Ovary (tissue), 3 donors: Measurements from ENCODE around the gene GUCD1.
"Not testable (repeated sequence)": the region's sequence is repeated elsewhere in the genome, so short reads cannot be mapped to it uniquely, and the experiment has no call there.

Experiments
- POLR2A ChIP-seq: fragments of 450-650 bp; IDR thresholded peaks from one replicate; pipeline ENCODE4 v1.6.1; 2017; ENCODE audit warnings: antibody characterized with exemption, mild to moderate bottlenecking, moderate library complexity
- TF ChIP-seq, protein P1 (sequence below), 3 donors: fragments of 450-650 bp in 2 of 3; fragments of 200-600 bp in 1 of 3; IDR thresholded peaks; one replicate each; pipeline versions ENCODE4 v1.5.1 to v1.8.0; 2016 to 2022; ENCODE audit warnings: antibody characterized with exemption in 3 of 3, mild to moderate bottlenecking in 1 of 3
- donor health status: DM: no; HTN: no; CAD: no.

DNA sequence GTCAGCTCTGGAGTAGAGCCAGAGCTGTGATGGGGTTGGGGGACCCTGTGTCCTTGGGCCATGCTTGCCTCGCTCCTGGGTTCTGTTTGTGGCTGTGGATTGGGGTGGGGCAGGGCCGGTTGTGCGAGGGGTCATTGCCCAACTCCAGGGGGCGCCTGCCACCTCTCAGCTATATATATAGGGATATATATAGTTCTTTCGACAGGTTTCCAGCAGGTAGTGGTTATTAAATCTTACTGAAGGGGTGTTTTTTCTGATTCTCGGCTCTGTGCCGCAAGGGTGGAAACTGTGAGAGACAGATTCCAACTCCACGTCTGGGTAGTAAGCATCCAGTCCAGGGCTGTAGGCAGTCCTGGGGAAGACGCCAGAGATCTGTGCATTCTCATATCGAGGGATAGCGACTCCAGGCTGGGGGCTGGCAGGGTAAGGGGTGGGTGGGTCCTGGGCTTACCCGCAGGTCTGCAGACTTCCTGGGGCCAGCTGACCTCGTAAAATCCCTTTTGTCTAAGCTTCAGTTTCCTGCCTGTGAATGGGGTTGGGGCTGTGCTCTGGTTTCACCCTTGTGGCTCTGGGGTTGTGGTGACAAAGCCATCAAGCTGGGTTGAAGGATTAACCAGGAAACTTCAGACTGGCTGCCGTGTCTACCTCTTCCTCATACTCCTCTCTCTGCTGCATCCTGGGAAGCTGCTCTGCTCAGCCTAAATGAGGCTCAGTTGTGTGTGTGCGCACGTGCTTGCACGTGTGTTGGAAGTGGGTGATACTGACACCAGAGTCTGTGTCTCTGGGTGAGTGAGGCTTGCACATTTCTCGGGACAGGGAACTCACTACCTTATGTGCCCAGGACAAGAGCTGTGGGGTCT is 49.1 kb upstream of the GUCD1 start:
- TF ChIP-seq POLR2A = not testable (repeated sequence)
- TF ChIP-seq, protein P1, sequence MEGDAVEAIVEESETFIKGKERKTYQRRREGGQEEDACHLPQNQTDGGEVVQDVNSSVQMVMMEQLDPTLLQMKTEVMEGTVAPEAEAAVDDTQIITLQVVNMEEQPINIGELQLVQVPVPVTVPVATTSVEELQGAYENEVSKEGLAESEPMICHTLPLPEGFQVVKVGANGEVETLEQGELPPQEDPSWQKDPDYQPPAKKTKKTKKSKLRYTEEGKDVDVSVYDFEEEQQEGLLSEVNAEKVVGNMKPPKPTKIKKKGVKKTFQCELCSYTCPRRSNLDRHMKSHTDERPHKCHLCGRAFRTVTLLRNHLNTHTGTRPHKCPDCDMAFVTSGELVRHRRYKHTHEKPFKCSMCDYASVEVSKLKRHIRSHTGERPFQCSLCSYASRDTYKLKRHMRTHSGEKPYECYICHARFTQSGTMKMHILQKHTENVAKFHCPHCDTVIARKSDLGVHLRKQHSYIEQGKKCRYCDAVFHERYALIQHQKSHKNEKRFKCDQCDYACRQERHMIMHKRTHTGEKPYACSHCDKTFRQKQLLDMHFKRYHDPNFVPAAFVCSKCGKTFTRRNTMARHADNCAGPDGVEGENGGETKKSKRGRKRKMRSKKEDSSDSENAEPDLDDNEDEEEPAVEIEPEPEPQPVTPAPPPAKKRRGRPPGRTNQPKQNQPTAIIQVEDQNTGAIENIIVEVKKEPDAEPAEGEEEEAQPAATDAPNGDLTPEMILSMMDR (IDR thresholded peaks at IDR 0.05) = not testable (repeated sequence)
